Activated naive CD8-positive, alpha-beta T cell (primary cell): Measurements from ENCODE around the gene DMXL1.
"Not testable (repeated sequence)": the region's sequence is repeated elsewhere in the genome, so short reads cannot be mapped to it uniquely, and the experiment has no call there.

ENCODE experiments used
- H3K27ac Mint-ChIP-seq: one replicate; pipeline ENCODE4 v1.8.0; 2021; ENCODE audit warnings: mixed read lengths
- H3K27me3 Mint-ChIP-seq: one replicate; pipeline ENCODE4 v1.8.0; 2021; ENCODE audit warnings: mixed read lengths
- H3K36me3 Mint-ChIP-seq: one replicate; pipeline ENCODE4 v1.8.0; 2021; ENCODE audit warnings: mixed read lengths
- H3K4me1 Mint-ChIP-seq: one replicate; pipeline ENCODE4 v1.8.0; 2021; ENCODE audit warnings: low read depth, mixed read lengths
- H3K4me3 Mint-ChIP-seq: one replicate; pipeline ENCODE4 v1.8.0; 2021; ENCODE audit warnings: mild to moderate bottlenecking, mixed read lengths
- H3K9me3 Mint-ChIP-seq: one replicate; pipeline ENCODE4 v1.8.0; 2021; ENCODE audit warnings: low read depth, mixed read lengths

DMXL1 gene

DNA sequence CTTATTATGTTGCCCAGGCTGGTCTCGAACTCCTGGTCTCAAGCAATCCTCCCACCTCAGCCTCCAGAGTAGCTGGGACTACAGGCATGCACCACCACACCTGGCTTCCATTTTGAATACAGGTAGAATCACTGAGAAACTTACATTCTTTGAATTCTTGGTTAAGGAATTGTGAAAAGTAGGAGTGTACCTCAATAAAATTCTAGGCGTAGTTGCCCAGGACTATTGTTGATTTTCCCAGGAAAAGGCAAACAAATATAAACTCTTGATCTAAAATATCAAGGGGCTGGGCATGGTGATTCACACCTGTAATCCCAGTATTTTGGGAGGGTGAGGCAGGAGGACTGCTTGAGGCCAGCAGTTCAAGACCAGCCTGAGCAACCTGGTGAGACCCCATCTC, 16.8 kb upstream of the DMXL1 start:
- Mint-ChIP-seq H3K9me3 (no peaks in the 10 kb centered on the region), H3K4me1 (no peaks in the 10 kb centered on the region), H3K27me3 (no peaks in the 10 kb centered on the region), H3K36me3 (peaks cover 4% of the 10 kb centered on the region), H3K4me3 (no peak overlapping the region), H3K27ac (no peak overlapping the region)

DNA sequence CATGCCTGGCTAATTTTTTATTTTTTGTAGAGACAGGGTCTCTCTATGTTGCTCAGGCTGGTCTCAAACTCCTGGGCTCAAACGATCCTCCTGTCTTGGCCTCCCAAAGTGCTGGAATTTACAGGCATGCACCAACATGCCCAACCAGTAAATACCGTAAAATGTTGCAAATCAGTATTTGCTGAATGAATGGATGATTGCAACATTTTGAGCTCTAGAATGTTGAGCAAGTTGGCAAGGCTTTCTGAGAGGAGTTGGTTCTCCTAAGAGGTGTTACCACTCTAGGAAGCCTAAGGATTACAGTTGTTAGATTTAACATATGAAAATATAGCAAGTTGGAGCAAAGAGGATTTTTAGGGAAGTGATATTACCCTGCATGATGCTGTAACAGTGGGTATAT, 15.6 kb upstream of the DMXL1 start:
- Mint-ChIP-seq H3K36me3 (peaks cover 4% of the 10 kb centered on the region), H3K27ac (no peak overlapping the region), H3K4me1 (no peaks in the 10 kb centered on the region), H3K27me3 (no peaks in the 10 kb centered on the region), H3K9me3 (no peaks in the 10 kb centered on the region), H3K4me3 (no peak overlapping the region)

DNA sequence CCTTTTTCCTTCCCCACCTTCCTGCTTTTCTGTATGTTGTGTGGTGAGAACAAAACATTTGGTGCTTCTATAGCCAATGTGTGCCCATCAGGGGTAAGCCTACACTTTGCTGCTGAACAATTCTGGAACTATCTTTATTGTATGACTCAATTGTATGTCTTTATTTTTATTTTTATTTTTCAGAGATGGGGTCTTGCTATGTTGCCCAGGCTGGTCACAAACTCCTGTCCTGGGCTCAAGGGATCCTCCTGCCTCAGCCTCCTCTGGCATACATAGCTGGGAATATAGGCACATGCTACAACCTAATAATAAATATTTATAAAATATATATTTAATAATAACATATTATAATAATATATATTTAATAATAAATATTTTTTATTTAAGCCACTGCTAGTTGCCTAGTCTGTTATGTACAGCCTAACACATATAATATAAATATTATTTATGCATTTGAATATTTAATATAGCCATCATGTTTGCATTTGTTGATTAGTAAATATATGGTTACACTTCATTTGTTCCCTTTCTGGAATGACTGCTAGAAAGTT, 11.8 kb upstream of the DMXL1 start:
- no peak overlapping the region for H3K27ac Mint-ChIP-seq
- no peaks in the 10 kb centered on the region for H3K27me3 Mint-ChIP-seq
- H3K9me3 Mint-ChIP-seq, result no peaks in the 10 kb centered on the region
- H3K4me3 Mint-ChIP-seq, result no peak overlapping the region
- peaks cover 10% of the 10 kb centered on the region for H3K4me1 Mint-ChIP-seq
- peaks cover 4% of the 10 kb centered on the region for H3K36me3 Mint-ChIP-seq

DNA sequence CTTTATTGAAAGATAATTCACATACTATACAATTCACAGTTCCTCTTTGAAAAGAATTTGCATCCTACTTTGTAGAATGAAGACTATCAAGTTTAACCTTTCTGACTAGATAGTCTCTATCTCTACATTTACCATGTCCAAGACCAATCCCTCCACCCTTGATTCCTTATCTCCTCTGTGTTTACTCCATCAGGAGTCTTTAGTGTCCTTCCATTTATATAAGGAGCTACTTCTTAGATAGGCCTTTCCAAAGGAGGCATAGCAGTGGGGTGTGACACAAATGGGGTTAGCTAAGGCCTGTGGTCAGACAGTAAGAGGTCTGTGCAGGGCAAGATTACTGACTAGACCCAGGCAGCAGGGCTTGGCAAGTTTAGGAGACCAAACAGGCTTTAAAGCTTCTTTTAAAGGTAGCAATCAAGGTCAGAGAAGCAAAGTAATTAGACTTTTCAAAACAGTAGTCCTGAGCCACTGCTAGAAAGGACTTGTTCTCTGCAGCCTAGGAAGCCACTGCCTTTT, 11.1 kb upstream of the DMXL1 start:
- Mint-ChIP-seq H3K27ac (no peak overlapping the region), H3K9me3 (no peaks in the 10 kb centered on the region), H3K4me1 (peaks cover 13% of the 10 kb centered on the region), H3K27me3 (no peaks in the 10 kb centered on the region), H3K36me3 (peaks cover 4% of the 10 kb centered on the region), H3K4me3 (no peak overlapping the region)

DNA sequence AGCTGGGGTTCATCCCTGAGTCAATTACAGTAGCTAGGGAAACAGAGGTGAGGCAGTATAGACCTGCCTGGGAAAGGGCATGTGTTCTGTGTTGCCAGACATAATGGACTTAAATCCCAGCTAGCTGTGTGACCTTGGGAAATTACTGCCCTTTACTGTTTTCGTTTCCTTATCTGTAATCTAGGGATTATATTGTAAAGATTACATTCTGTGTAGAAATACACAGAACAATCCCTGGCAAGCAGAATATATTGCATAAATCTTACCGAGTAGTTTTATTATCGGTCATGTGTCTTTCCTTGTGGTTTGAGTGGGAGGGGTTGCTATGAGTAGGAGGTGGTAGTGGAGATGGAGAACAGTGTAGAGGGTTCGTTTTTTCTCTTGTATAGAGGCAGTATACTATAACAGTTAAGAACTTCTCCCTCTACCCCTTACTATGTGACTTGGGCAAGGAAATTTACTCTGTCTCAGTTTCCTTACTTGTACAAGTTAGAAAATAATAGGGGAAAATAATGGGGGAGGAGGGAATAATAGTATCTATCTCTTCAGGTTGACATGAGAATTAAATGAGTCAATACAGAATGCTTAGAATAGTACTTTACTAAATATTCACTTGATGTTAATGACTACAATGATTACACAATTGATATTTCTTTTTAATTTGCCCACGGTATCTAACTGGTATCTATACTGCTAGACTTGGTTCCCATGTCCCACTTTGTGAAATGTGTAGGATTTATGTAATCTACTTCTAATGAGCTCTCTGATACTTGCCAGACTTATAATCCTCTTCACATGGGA, 7.1 kb upstream of the DMXL1 start:
- peak overlapping the region; percentile 0 for H3K27ac Mint-ChIP-seq
- peaks cover 13% of the 10 kb centered on the region for H3K4me1 Mint-ChIP-seq
- H3K36me3 Mint-ChIP-seq, result no peaks in the 10 kb centered on the region
- no peak overlapping the region for H3K4me3 Mint-ChIP-seq
- no peaks in the 10 kb centered on the region for H3K27me3 Mint-ChIP-seq
- H3K9me3 Mint-ChIP-seq, result no peaks in the 10 kb centered on the region

DNA sequence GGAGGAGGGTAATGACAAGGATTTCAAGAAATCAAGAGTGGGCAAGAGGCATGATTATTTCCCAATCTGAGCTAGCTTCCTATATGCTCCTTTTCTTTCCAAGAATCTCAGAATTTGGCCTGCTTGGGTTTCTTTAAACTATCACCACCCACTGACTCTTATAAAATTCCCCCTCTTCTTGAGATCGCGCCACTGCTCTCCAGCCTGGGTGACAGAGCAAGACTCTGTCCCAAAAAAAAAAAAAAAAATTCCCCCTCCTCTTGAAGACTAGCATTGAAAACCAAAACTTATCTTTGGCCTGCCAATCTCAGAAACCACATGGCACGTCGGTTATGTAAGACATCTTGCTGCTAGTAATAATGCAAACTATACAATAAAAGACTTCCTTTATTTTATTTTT, 3.4 kb upstream of the DMXL1 start:
- peaks cover 27% of the 10 kb centered on the region for H3K4me1 Mint-ChIP-seq
- H3K4me3 Mint-ChIP-seq, result no peak overlapping the region
- no peaks in the 10 kb centered on the region for H3K36me3 Mint-ChIP-seq
- H3K9me3 Mint-ChIP-seq, result no peaks in the 10 kb centered on the region
- H3K27me3 Mint-ChIP-seq, result no peaks in the 10 kb centered on the region
- no peak overlapping the region for H3K27ac Mint-ChIP-seq

DNA sequence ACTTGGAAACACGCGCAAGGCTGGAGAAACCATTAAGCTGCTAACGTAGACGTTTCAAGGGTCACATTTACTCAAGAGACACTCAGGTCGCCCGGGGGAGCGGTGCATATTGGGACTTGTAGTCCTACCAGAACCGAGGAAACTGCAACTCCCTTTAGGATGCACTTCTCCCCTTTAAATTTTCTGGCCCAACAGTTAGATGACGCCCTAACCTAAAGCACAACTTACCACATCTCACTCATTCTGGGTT, 384 bp upstream of the DMXL1 start:
- H3K4me1 Mint-ChIP-seq, result peaks cover 40% of the 10 kb centered on the region
- peaks cover 7% of the 10 kb centered on the region for H3K36me3 Mint-ChIP-seq
- peak overlapping the region; percentile 97 for H3K4me3 Mint-ChIP-seq
- H3K9me3 Mint-ChIP-seq, result no peaks in the 10 kb centered on the region
- peak overlapping the region; percentile 98 for H3K27ac Mint-ChIP-seq
- no peaks in the 10 kb centered on the region for H3K27me3 Mint-ChIP-seq

DNA sequence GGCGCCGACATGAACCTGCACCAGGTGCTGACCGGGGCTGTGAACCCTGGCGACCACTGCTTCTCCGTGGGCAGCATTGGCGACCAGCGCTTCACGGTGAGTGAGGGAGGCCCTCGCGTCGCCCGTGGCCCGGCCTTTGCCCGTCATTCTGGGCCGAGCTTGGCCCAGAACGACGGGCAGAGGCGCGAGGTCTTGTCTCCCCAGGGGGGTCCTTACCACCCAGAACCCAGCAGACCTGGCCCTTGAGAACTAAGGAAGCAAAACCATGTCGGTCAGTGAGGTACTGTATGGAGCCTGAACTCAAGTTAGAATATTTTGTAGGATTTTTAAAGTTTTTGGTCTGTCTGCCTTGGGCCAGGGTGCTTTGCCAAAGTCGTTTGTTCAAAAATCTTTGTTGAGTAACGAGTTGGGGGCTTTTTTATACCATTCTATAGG, 691 bp downstream of the DMXL1 start:
- Mint-ChIP-seq H3K27ac (peak overlapping the region; percentile 84), H3K4me3 (peak overlapping the region; percentile 97), H3K9me3 (no peaks in the 10 kb centered on the region), H3K4me1 (peaks cover 48% of the 10 kb centered on the region), H3K36me3 (peaks cover 7% of the 10 kb centered on the region), H3K27me3 (no peaks in the 10 kb centered on the region)

DNA sequence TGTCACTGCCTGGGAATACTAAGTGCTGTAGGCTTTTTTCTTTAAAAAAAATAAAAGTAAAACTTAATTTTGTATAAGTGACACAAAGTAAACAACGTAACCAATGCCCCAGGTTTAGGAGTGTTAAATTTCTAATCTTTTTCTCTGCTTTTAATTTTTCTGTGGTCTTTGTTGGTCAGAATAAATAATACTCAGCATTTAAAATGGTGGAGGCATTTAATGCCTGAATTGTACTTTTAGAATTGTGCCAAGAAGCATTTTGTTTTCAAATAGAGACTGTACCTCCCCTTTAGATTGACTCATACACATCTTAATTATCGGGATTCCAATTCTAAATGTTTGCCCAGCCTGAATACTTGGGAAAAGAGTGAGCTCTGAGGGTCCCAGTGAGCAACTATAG, 1.6 kb downstream of the DMXL1 start:
- H3K4me3 Mint-ChIP-seq, result peak overlapping the region; percentile 71
- H3K4me1 Mint-ChIP-seq, result peaks cover 51% of the 10 kb centered on the region
- H3K27me3 Mint-ChIP-seq, result no peaks in the 10 kb centered on the region
- no peaks in the 10 kb centered on the region for H3K9me3 Mint-ChIP-seq
- H3K27ac Mint-ChIP-seq, result no peak overlapping the region
- peaks cover 7% of the 10 kb centered on the region for H3K36me3 Mint-ChIP-seq

DNA sequence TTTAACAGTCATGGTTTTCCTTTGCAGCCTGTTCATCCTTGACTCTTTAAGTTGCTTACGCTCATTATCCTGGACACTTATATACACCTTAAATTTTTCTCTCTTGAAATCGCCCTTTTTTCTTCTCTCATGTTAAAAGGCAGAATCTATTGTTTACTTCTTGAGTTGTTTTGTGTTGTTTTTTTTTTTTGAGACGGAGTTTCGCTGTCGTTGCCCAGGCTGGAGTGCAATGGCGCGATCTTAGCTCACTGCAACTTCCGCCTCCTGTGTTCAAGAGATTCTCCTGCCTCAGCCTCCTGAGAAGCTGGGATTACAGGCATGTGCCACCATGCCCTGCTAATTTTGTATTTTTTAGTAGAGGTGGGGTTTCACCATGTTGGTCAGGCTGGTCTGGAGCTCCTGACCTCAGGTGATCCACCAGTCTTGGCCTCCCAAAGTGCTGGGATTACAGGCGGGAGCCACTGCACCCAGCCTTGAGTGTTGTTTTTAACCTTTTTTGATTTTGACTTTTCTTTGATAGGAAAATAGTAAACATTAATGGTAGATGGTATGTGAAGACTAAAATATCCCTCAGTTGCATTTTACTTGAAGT, 3.0 kb downstream of the DMXL1 start:
- H3K9me3 Mint-ChIP-seq, H3K36me3 Mint-ChIP-seq, H3K27me3 Mint-ChIP-seq: not testable (repeated sequence)
- Mint-ChIP-seq H3K4me3 (peak overlapping the region; percentile 53), H3K27ac (peak overlapping the region; percentile 64), H3K4me1 (peaks cover 61% of the 10 kb centered on the region)

DNA sequence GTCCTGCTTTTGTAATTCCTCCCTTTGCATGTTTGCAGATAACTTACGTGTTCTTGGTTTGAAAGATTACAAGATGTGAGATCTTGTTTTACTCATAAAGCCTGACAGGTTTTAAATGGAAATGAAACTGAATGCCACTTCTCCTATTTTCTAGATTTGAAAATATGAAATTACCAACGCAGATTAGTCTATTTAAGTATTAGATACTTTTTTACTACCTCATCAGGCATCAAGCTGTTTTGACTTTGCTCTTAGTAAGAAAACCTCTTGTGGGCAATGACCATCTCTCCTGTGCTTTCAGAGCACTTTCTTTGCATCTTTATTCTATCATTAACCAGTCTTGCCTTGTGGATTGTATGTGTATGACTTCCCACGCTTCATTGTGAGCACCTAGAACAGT, 3.5 kb downstream of the DMXL1 start:
- Mint-ChIP-seq H3K4me1 (peaks cover 67% of the 10 kb centered on the region), H3K27me3 (no peaks in the 10 kb centered on the region), H3K4me3 (peak overlapping the region; percentile 53), H3K36me3 (peaks cover 12% of the 10 kb centered on the region), H3K27ac (peak overlapping the region; percentile 69), H3K9me3 (no peaks in the 10 kb centered on the region)

DNA sequence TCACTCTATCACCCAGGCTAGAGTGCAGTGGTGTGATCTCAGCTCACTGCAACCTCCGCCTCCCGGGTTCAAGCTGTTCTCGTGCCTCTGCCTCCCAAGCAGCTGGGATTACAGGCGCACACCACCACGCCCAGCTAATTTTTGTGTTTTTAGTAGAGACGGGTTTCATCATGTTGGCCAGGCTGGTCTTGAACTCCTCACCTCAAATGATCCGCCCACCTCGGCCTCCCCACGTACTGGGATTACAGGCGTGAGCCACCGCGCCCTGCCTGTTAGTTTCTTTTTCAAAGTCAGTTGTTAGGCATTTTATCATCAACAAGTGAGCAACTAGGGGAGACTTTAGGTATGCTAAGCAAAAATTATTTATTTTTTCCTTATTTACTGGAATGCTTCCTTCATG, 4.4 kb downstream of the DMXL1 start:
- H3K4me3 Mint-ChIP-seq, H3K9me3 Mint-ChIP-seq, H3K27ac Mint-ChIP-seq, H3K27me3 Mint-ChIP-seq: not testable (repeated sequence)
- H3K36me3 Mint-ChIP-seq, result peaks cover 12% of the 10 kb centered on the region
- peaks cover 69% of the 10 kb centered on the region for H3K4me1 Mint-ChIP-seq

DNA sequence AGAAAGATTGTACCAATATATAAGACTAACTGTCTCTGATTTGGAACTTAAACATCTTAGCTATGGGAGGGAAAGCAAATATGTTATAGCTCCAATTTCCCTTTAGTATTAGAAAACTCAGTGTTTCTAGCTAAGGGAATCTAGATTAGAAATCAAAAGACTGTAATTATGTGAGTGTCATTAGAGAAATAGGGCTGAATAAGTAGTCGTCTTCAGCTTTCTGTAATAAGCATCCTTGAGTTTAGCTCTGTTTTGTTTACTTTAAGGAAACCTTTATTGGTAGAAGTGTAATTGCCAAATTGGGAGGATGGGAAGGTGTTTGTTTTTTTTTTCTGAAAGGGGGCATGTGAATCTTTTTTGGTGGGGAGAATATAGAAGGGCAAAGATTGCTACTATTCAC, 5.2 kb downstream of the DMXL1 start:
- Mint-ChIP-seq H3K27ac (peak overlapping the region; percentile 48), H3K4me1 (peaks cover 70% of the 10 kb centered on the region), H3K36me3 (peaks cover 15% of the 10 kb centered on the region), H3K4me3 (peak overlapping the region; percentile 68), H3K27me3 (no peaks in the 10 kb centered on the region), H3K9me3 (no peaks in the 10 kb centered on the region)

DNA sequence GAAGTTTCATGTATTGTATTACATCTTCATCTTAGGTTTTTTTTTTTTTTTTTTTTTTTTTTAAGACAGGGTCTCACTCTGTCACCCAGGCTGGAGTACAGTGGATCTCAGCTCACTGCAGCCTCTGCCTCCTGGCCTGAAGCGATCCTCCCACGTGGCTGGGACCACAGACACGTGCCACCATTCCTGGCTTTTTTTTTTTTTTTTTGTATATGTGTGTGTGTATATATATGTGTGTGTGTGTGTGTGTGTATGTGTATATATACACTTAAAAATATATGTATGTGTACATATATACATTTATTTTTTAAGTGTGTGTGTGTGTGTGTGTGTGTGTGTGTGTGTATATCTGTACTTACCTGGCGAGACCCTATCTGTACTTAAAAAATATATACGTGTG, 6.6 kb downstream of the DMXL1 start:
- H3K9me3 Mint-ChIP-seq, result no peaks in the 10 kb centered on the region
- H3K4me1 Mint-ChIP-seq, result peaks cover 65% of the 10 kb centered on the region
- H3K27me3 Mint-ChIP-seq, result no peaks in the 10 kb centered on the region
- no peak overlapping the region for H3K4me3 Mint-ChIP-seq
- H3K36me3 Mint-ChIP-seq, result peaks cover 18% of the 10 kb centered on the region
- no peak overlapping the region for H3K27ac Mint-ChIP-seq

DNA sequence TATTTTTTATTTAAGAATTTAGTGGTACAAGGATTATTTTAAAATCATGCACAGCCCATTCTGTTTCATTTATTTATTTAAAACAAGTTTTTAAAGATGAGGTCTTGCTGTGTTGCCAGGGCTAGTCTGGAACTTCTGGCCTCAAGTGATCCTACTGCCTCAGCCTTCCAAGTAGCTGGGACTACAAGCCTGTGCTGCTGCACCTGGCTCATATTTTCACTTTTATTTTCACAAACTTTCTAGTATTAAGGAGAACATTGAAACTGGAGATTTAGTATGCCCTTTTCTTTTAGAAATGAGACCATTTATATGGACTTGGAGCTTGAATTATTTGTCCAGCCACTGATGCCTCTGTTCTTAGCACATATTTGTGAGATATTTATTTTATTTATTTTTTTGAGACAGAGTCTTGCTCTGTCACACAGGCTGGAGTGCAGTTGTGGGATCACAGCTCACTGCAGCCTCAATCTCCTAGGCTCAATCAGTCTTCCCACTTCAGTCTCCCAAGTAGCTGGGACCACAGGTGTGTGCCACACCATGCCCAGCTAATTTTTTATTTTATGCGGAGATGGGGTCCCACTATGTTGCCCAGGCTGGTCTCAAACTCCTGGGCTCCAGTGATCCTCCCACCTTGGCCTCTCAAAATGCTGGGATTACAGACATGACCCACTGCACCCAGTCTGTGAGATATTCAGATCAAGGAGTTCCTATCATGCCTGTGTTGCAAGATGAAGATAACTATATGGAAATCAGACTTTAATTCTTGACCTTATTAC, 7.4 kb downstream of the DMXL1 start:
- Mint-ChIP-seq H3K27ac (peak overlapping the region; percentile 86), H3K27me3 (no peaks in the 10 kb centered on the region), H3K36me3 (peaks cover 20% of the 10 kb centered on the region), H3K4me1 (peaks cover 57% of the 10 kb centered on the region), H3K4me3 (peak overlapping the region; percentile 69), H3K9me3 (no peaks in the 10 kb centered on the region)
